Measurements from ENCODE around the gene SEC24D.

SEC24D gene

DNA sequence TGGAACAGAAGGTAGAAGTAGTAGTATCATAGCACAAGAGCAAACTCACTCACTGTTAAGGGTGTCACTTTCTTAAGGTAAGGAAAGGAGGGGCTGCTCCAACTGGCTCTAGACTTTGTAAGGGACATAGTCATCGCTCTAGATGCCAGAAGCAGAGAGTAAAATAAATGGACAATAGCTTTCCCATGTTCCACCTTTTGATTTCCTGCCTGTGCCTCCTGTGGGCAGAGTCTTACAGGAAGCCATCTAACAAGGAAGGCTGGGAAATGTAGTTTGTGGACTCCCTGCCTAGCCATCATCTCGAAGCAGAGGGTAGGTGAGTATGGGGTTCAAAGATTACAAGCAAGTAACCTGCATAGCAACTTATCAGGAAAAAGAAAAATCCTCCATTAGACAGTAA, 152.4 kb downstream of the SEC24D start:
- H3K4me3 ChIP-seq (replicated peaks; ENCODE audit: low read depth, low read length), result no peak overlapping the region
- no peak for DNase-seq (ENCODE audit: extremely low read depth, insufficient read length)

DNA sequence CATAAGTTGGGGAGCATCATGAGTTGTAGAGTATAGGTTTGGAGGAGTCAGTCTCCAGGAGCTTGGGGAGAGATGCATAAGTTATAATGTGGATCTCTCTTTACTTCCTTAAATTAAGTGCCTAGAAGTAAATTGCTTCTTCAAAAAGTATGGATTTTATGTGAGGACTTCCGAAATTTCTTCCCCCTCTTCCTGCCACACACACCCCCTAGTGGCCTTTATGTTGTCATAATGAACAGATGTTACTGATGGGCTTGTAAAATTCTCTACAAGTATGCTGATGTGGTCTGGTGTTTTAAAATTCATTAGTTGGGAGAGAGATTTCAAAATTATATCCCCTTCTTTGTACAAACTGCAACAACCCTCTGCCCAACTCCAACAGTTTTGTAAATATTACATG, 153.0 kb downstream of the SEC24D start:
- H3K4me3 ChIP-seq (replicated peaks; ENCODE audit: low read depth, low read length), result no peak overlapping the region
- no peak for DNase-seq (ENCODE audit: extremely low read depth, insufficient read length)
- peaks cover under 1% of the 10 kb centered on the region; the same call in 1 of the 2 replicates for H3K36me3 ChIP-seq (ENCODE audit: control insufficient read depth, insufficient read depth, low read length)
- H3K27me3 ChIP-seq (replicated peaks; ENCODE audit: control insufficient read depth, insufficient read depth, low read length), result no peaks in the 10 kb centered on the region
- TF ChIP-seq, protein P1, sequence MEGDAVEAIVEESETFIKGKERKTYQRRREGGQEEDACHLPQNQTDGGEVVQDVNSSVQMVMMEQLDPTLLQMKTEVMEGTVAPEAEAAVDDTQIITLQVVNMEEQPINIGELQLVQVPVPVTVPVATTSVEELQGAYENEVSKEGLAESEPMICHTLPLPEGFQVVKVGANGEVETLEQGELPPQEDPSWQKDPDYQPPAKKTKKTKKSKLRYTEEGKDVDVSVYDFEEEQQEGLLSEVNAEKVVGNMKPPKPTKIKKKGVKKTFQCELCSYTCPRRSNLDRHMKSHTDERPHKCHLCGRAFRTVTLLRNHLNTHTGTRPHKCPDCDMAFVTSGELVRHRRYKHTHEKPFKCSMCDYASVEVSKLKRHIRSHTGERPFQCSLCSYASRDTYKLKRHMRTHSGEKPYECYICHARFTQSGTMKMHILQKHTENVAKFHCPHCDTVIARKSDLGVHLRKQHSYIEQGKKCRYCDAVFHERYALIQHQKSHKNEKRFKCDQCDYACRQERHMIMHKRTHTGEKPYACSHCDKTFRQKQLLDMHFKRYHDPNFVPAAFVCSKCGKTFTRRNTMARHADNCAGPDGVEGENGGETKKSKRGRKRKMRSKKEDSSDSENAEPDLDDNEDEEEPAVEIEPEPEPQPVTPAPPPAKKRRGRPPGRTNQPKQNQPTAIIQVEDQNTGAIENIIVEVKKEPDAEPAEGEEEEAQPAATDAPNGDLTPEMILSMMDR (IDR thresholded peaks at IDR 0.05; ENCODE audit: insufficient read depth, low read length, poor library complexity, severe bottlenecking), result peak; percentile 51

More for the DNA sequence above, 152.4 kb downstream of the SEC24D start:
- peaks cover 4% of the 10 kb centered on the region; the same call in 1 of the 2 replicates for H3K36me3 ChIP-seq (ENCODE audit: control insufficient read depth, insufficient read depth, low read length)
- TF ChIP-seq, protein P1 (IDR thresholded peaks at IDR 0.05; ENCODE audit: insufficient read depth, low read length, poor library complexity, severe bottlenecking), result no peak
- no peaks in the 10 kb centered on the region for H3K27me3 ChIP-seq (replicated peaks; ENCODE audit: control insufficient read depth, insufficient read depth, low read length)

DNA sequence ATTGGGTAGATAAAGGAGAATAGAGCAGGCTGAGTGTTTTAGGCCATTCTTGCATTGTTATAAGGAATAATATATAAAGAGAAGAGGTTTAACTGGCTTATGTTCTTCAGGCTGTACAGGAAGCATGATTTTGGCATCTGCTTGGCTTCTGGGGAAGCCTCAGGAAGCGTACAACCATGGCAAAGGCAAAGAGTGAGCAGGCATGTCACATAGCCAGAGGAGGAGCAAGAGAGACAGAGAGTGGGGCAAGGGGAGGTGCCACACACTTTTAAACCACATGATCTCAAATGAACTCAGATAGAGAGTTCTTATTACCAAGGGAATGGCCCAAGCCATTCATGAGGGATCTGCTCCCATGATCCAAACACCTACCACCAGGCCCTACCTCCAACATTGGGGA, 155.1 kb downstream of the SEC24D start:
- no peak for DNase-seq (ENCODE audit: extremely low read depth, insufficient read length)
- Histone ChIP-seq H3K27me3 (replicated peaks; ENCODE audit: control insufficient read depth, insufficient read depth, low read length) (no peaks in the 10 kb centered on the region), H3K4me3 (replicated peaks; ENCODE audit: low read depth, low read length) (no peak overlapping the region), H3K36me3 (ENCODE audit: control insufficient read depth, insufficient read depth, low read length) (no peaks in the 10 kb centered on the region)
- TF ChIP-seq, protein P1 (IDR thresholded peaks at IDR 0.05; ENCODE audit: insufficient read depth, low read length, poor library complexity, severe bottlenecking), result no peak

DNA sequence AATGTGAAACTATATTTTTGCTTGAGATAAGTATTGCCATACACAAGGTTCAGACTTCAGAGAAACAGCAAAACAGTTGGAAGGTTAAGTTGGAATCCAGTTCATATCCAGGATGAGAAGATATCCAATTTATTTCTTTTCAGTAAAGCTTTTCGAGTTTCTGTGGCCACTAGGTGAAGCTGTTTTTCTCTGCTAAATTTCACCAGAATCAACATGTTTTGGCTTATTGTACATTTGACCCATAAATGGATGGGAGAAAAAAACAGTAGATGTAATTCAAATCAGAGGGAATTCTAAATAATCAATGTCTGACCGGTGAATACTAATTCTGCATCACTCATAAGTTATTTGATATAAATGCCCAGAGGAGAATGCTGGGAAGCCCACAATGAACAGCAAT, 159.8 kb downstream of the SEC24D start:
- no peaks in the 10 kb centered on the region for H3K27me3 ChIP-seq (replicated peaks; ENCODE audit: control insufficient read depth, insufficient read depth, low read length)
- no peak overlapping the region for H3K4me3 ChIP-seq (replicated peaks; ENCODE audit: low read depth, low read length)
- no peak for DNase-seq (ENCODE audit: extremely low read depth, insufficient read length)

More for the DNA sequence above, 159.8 kb downstream of the SEC24D start:
- no peaks in the 10 kb centered on the region for H3K36me3 ChIP-seq (ENCODE audit: control insufficient read depth, insufficient read depth, low read length)
- TF ChIP-seq, protein P1 (IDR thresholded peaks at IDR 0.05; ENCODE audit: insufficient read depth, low read length, poor library complexity, severe bottlenecking), result no peak

Measured in GM06990 (cell line).